H1 (cell line): ENCODE results near the gene GLI1.
"Not testable (repeated sequence)": the region's sequence is repeated elsewhere in the genome, so short reads cannot be mapped to it uniquely, and the experiment has no call there.

Experiments used
- CTCF ChIP-seq, 3 experiments: IDR thresholded peaks; 1 replicate in 2 of 3; 2 replicates in 1 of 3; pipeline versions ENCODE4 v1.5.1 to v1.6.1; 2011; ENCODE audit warnings: low read length in 3 of 3, mild to moderate bottlenecking in 3 of 3, inconsistent platforms in 2 of 3, low read depth in 1 of 3, moderate library complexity in 1 of 3; ENCODE audit not compliant: insufficient read depth in 1 of 3; ENCODE audit errors: control extremely low read depth in 1 of 3
- EZH2 ChIP-seq: fragments of 200-600 bp; sonication (generic); IDR thresholded peaks from 2 replicates; pipeline ENCODE4 v1.7.1; 2012; ENCODE audit warnings: low read depth, mild to moderate bottlenecking, moderate library complexity, low read length, inconsistent platforms; ENCODE audit not compliant: severe bottlenecking
- JUN ChIP-seq: IDR thresholded peaks from 2 replicates; pipeline ENCODE4 v1.6.1; 2011; ENCODE audit warnings: low read depth, mild to moderate bottlenecking, improper control_type of control experiment, low read length
- NANOG ChIP-seq: IDR thresholded peaks from 2 replicates; pipeline ENCODE4 v1.6.1; 2011; ENCODE audit warnings: low read length, low read depth, mild to moderate bottlenecking, inconsistent platforms; ENCODE audit not compliant: insufficient read depth, poor library complexity, severe bottlenecking
- POLR2A ChIP-seq, 2 experiments: IDR thresholded peaks; 1 replicate in 1 of 2; 2 replicates in 1 of 2; pipeline ENCODE4 v1.6.1; 2011; ENCODE audit warnings: low read depth in 2 of 2, low read length in 2 of 2, mild to moderate bottlenecking in 2 of 2; ENCODE audit errors: control extremely low read depth in 1 of 2
- POLR2AphosphoS5 ChIP-seq: IDR thresholded peaks from 2 replicates; pipeline ENCODE4 v1.6.1; 2011; ENCODE audit warnings: low read depth, low read length
- SIN3A ChIP-seq, 2 experiments: IDR thresholded peaks in 1 of 2; conservative IDR thresholded peaks in 1 of 2; 2 replicates each; pipeline ENCODE4 v1.6.1; 2011 to 2012; ENCODE audit warnings: low read length in 2 of 2, improper control_type of control experiment in 1 of 2, low read depth in 1 of 2, mild to moderate bottlenecking in 1 of 2

GRCh38 chr12:57514246-57514645 lies 54.7 kb downstream of the GLI1 start:
- TF ChIP-seq SIN3A (conservative IDR thresholded peaks at IDR 0.05 in 1 of 2, IDR thresholded peaks at IDR 0.05 in 1 of 2; ENCODE audit: low read depth in 1 of 2, low read length in 2 of 2); POLR2A (IDR thresholded peaks at IDR 0.05; ENCODE audit: control extremely low read depth in 1 of 2, low read depth in 2 of 2, low read length in 2 of 2); CTCF (IDR thresholded peaks at IDR 0.05; ENCODE audit: control extremely low read depth in 1 of 3, insufficient read depth in 1 of 3, low read depth in 1 of 3, low read length in 3 of 3); POLR2AphosphoS5; NANOG; JUN; EZH2: not testable (repeated sequence)
